ENCODE data around the gene OMP.

DNA sequence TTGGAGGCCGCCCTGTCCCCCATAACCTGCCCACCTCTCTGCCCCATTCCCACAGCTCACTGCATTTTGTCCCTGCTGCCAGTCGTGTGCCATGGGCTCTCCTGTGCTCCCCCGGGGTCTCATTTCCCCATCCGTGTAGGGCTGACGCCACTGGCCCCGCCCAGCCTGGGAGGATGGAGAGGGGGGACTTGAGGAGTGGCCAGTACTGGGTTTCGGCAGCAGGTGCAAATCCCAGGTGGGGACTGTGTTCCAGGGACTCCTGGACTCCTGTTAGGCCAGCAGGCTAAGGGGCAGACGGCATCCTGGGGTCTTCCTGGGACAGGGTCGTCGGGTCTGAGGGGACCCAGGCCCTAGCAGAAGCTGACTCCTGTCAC lies 24.2 kb downstream of the OMP start:
- TF ChIP-seq CTCF (conservative IDR thresholded peaks at IDR 0.05) = no peak
- no peak for TF ChIP-seq EZH2 (IDR thresholded peaks at IDR 0.05; ENCODE audit: low read depth)

All from PC-9 (cell line).